Activated T-helper 17 cell treated with anti-CD3 and anti-CD28 coated beads, Interleukin-2, amount 50 U/mL, for 72 hours (primary cell): ENCODE results near the gene CDK9. TPM values are rescaled to one million over a fixed set of nuclear protein-coding genes. Genes with fewer than 3 reads are reported as not detected.
A peak's percentile ranks its signal among the peaks of the same experiment; 100 is the strongest.

Experiments used
- ATAC-seq: fragments of 150-1000 bp; cut with Tn5 transposase; replicated peaks from 2 replicates; pipeline ENCODE4 v1.10.0; 2021; ENCODE audit warnings: mild to moderate bottlenecking, moderate library complexity
- H3K27ac Mint-ChIP-seq: one replicate; pipeline ENCODE4 v1.8.0; 2022; ENCODE audit warnings: mixed read lengths
- H3K27me3 Mint-ChIP-seq: one replicate; pipeline ENCODE4 v1.8.0; 2022; ENCODE audit warnings: mixed read lengths
- H3K36me3 Mint-ChIP-seq: one replicate; pipeline ENCODE4 v1.8.0; 2022; ENCODE audit warnings: low read depth, mild to moderate bottlenecking, mixed read lengths
- H3K4me1 Mint-ChIP-seq: one replicate; pipeline ENCODE4 v1.8.0; 2022; ENCODE audit warnings: mixed read lengths
- H3K4me3 Mint-ChIP-seq: one replicate; pipeline ENCODE4 v1.8.0; 2022; ENCODE audit warnings: mild to moderate bottlenecking, mixed read lengths
- H3K9me3 Mint-ChIP-seq: one replicate; pipeline ENCODE4 v1.8.0; 2022; ENCODE audit warnings: mixed read lengths
- total RNA-seq, 2 donors: library from RNA; stranded (reverse); gene quantifications; one replicate each; pipeline ENCODE4 v1.2.3, GENCODE V29; 2022

Gene CDK9
- 10 to 100 TPM; 82.8 to 94.2 TPM for total RNA-seq

DNA sequence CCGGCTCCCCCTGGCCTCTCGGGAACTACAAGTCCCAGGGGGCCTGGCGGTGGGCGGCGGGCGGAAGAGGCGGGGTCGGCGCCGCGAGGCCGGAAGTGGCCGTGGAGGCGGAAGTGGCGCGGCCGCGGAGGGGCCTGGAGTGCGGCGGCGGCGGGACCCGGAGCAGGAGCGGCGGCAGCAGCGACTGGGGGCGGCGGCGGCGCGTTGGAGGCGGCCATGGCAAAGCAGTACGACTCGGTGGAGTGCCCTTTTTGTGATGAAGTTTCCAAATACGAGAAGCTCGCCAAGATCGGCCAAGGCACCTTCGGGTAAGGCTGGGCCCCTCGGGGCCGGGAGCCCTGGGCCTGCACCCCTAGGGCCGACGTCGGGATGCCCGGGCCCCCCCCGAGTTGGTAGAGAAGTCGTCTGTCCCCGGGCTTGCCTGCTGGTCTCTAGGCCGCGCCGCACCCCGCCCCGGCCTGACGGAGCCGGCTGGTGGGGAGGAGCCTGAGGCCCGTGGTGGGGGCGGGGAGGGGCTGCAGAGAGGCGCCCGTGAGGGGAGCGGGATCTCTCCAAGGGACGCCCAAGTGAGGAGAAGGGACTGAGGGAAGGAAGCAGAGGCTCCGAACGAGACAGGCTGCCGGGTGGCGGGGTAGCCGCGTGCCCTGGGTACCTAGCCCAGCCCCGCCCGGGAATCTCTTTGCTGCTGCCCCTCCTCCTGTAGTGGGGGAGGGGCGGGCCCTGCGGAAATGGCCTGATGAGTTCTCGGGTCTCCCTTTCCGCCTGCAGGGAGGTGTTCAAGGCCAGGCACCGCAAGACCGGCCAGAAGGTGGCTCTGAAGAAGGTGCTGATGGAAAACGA is at the start of gene CDK9:
CDK9 (plus strand) TSS at position 102 of the 840 bp plus-strand sequence; CDS start at position 217, 115 bp downstream.
- H3K27me3 Mint-ChIP-seq, result no peaks in the 10 kb centered on the region

GRCh38 chr9:127738666-127739065 is 47.2 kb upstream of the CDK9 start:
- peaks cover 48% of the 10 kb centered on the region for H3K36me3 Mint-ChIP-seq
- ATAC-seq, result no peak
- H3K27ac Mint-ChIP-seq, result no peak overlapping the region
- no peak overlapping the region for H3K4me3 Mint-ChIP-seq
- no peaks in the 10 kb centered on the region for H3K27me3 Mint-ChIP-seq
- no peaks in the 10 kb centered on the region for H3K9me3 Mint-ChIP-seq
- H3K4me1 Mint-ChIP-seq, result peaks cover 4% of the 10 kb centered on the region

More for the DNA sequence above, at the start of gene CDK9:
- Mint-ChIP-seq H3K36me3 (peaks cover 50% of the 10 kb centered on the region), H3K27ac (peak within 1 kb of the TSS; percentile 97), H3K4me1 (peaks cover 41% of the 10 kb centered on the region), H3K4me3 (peak within 1 kb of the TSS; percentile 93), H3K9me3 (no peaks in the 10 kb centered on the region)
- peak; percentile 78 for ATAC-seq

GRCh38 chr9:127739614-127740330 is 46.1 kb upstream of the CDK9 start:
- Mint-ChIP-seq H3K9me3 (no peaks in the 10 kb centered on the region), H3K27ac (no peak overlapping the region), H3K4me1 (no peaks in the 10 kb centered on the region), H3K4me3 (no peak overlapping the region), H3K27me3 (no peaks in the 10 kb centered on the region), H3K36me3 (peaks cover 58% of the 10 kb centered on the region)
- ATAC-seq, result no peak

DNA sequence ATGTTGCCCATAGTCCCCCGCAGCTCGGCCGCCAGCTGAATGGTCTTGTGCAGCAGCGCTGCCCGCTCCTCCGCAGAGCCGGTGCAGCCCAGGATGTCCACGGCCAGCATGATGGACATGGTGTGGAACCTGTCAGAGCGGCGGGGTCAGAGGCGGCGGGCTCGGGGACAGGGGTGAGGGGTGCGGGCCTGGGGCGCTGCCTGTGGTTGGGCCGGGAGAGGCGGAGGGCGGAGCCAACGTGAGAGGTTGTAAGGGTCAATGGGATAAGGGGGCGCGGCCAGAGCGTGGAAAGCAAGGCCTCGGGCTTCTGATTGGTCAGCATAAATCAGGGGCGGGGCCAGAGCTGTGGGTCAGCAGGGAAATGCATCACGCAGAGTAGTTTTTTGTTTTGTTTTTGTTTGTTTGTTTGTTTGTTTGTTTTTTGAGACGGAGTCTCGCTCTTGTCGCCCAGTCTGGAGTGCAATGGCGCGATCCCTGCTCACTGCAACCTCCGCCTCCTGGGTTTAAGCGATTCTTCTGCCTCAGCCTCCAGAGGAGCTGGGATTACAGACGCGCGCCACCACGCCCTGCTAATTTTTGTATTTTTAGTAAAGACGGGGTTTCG is 43.9 kb upstream of the CDK9 start:
- Mint-ChIP-seq H3K36me3 (peaks cover 80% of the 10 kb centered on the region), H3K4me1 (no peaks in the 10 kb centered on the region), H3K27ac (no peak overlapping the region), H3K27me3 (no peaks in the 10 kb centered on the region), H3K4me3 (no peak overlapping the region), H3K9me3 (no peaks in the 10 kb centered on the region)
- peak; percentile 21 for ATAC-seq

DNA sequence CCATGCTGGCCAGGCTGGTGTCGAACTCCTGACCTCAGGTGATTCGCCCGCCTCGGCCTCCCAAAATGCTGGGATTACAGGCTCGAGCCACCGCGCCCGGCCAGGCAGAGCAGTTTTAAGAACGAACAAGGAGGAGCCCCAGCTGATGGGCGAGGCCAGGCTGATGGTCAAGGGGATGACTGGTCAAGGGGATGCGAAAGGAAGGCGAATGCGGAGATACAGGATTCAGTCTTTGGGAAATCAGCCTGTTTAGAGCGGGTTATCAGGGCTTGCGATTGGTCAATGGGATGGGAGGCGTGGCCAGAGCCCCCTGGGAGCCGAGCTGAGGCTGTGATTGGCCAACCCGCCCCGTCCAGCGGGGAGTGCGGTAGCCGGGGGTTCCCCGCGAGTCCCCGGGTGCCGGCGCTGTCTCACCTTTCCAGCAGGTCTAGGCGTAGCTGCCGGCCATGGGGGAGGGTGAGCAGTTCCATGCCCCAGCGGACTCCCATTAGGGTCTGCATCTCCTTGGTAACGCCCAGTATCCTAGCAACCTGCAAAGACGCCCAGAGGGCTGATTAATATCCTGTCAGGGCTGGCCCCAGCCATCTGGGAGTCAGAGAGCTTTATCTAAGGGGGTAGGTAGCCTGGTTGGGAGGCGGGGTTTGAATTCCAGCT is 43.3 kb upstream of the CDK9 start:
- no peaks in the 10 kb centered on the region for H3K27me3 Mint-ChIP-seq
- H3K27ac Mint-ChIP-seq, result no peak overlapping the region
- ATAC-seq, result no peak
- peaks cover 86% of the 10 kb centered on the region for H3K36me3 Mint-ChIP-seq
- H3K9me3 Mint-ChIP-seq, result no peaks in the 10 kb centered on the region
- H3K4me3 Mint-ChIP-seq, result no peak overlapping the region
- no peaks in the 10 kb centered on the region for H3K4me1 Mint-ChIP-seq

DNA sequence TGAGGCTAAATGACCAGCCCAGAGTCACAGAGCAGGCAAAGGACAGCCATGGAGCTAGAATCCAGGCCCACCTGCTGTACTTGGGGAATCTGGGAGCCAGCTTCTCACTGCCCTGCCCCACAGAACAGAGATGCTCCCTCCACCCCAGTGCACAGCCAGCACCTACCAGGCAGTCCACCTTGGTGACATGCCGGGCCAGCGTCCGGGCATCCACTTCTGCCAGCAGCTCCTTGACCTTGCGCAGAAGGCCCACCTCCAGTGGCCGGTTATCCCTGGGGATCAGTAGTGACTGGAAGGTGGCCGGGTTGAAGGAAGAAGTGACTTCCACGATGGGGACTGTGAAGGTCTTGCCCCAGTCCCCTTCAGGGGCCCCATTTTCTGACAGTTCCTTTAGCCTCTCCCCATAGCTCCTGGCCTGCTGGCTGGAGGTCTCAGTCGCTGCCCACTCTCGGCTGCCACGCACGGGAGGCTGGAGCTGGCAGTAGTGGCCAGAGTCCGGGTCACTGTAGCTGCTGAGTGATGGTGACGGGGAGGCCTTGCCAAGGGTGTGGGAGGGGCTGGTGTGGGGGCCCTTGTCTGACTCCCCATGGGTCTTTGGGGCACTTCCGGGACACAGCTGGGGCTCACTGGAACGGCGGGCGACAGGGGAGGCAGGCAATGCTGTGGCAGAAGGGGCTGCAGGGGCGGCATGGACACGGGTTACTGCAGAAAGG is 41.3 kb upstream of the CDK9 start:
- Mint-ChIP-seq H3K27ac (no peak overlapping the region), H3K9me3 (no peaks in the 10 kb centered on the region), H3K4me3 (no peak overlapping the region), H3K27me3 (no peaks in the 10 kb centered on the region), H3K4me1 (no peaks in the 10 kb centered on the region), H3K36me3 (peaks cover 89% of the 10 kb centered on the region)
- no peak for ATAC-seq

DNA sequence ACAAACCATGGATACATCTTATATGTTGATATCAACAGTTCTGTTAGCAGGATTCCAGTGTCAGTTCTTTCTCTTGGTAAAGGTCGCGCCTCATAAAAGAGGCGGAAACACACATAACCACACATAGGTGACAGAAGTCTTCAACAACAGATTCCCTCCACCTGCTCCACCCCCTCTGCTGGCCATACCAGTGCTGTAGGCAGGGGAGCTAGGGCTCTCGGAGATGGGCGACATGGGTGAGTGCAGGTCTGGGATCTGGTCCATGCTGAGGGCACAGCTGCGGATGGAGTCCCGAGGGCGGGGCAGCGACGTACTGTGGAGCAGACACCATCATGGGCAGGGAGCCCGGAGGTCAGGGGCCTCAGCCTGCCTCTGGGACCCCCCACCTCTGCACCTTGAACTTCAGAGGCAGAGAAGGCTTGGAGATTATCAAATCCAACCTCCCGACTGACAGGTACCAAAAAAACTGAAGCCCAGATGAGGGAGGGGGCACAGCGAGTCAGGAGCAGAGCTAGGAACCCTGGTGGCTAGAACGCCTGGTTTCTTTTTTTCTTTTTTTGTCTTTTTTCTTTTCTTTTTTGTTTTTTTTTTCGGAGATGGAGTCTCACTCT is 38.8 kb upstream of the CDK9 start:
- no peak overlapping the region for H3K4me3 Mint-ChIP-seq
- no peaks in the 10 kb centered on the region for H3K9me3 Mint-ChIP-seq
- ATAC-seq, result no peak
- H3K36me3 Mint-ChIP-seq, result peaks cover 98% of the 10 kb centered on the region
- H3K4me1 Mint-ChIP-seq, result peaks cover 3% of the 10 kb centered on the region
- H3K27ac Mint-ChIP-seq, result peak overlapping the region; percentile 28
- H3K27me3 Mint-ChIP-seq, result no peaks in the 10 kb centered on the region

DNA sequence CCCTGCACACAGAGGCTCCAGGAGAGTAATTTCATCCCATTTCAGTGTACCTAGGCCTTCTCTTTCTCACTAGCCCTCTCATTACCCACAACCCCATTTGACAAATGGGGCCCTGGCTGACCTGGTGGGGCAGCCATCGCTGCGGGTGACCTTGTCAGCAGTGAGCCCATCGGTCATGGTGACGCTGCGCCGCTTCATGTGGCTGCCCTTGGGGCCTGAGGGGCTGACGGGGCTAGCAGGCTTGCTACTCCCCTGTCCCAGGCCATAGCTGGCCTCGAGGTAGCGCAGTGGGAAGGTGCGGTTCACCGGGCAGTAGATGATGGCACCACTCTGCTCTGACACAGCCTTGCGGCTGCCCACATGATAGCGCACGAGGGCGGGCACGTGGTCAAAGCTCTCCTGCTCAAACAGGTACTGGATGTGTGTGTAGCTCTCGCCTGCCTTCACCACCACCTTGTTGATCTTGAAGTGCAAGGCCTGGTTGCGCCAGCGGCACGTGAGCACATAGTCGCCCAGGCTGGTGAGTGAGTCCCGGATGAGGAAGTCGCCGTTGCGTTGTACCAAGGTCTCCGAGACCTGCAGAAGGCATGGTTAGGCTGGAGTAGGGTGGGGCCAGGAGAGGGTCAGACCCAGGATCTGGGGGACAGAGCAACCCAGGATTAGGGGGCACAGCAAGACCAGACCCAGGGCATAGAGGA is 36.6 kb upstream of the CDK9 start:
- H3K36me3 Mint-ChIP-seq, result peaks cover 87% of the 10 kb centered on the region
- no peak overlapping the region for H3K27ac Mint-ChIP-seq
- peaks cover 8% of the 10 kb centered on the region for H3K4me1 Mint-ChIP-seq
- H3K9me3 Mint-ChIP-seq, result no peaks in the 10 kb centered on the region
- no peak overlapping the region for H3K4me3 Mint-ChIP-seq
- no peak for ATAC-seq
- H3K27me3 Mint-ChIP-seq, result no peaks in the 10 kb centered on the region

DNA sequence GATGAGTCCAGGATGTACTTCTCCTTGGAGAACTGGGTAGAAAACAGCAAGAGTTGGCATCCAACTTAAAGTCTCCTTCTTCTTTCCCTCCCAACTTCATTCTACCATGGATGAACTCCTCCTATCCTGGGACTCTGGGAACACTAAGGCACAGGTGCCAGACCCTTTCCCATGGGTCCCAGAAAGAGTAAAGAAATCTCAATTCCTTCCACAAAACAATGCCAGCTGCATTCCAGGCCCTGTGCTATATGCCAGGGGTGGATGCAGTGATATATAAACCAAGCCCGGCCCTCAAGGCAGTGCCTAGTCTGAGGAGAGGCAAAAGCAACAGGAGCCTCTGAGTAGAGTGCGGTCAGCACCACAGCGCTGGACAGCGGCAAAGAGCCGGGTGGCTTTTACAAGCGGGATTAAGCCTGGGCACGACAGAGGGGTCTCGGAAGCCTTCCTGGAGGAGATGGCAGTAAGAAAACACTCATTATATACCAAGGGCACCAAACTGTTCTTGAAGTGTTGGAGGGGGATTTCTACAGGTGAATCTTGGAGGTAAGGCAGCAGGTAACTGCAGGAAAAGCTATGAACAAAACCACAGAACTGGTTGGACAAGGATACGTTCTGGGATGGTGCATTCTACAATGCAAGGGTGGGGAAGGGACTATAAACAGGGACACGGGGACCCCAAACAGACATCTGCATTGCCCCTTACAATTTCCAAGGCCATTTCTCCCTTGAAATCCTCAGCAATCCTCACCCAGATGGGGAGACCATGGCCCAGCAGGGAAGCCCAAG is 34.4 kb upstream of the CDK9 start:
- Mint-ChIP-seq H3K4me3 (no peak overlapping the region), H3K27ac (no peak overlapping the region), H3K27me3 (no peaks in the 10 kb centered on the region), H3K4me1 (peaks cover 8% of the 10 kb centered on the region), H3K9me3 (no peaks in the 10 kb centered on the region), H3K36me3 (peaks cover 66% of the 10 kb centered on the region)
- no peak for ATAC-seq

- no peaks in the 10 kb centered on the region for H3K9me3 Mint-ChIP-seq
- H3K4me3 Mint-ChIP-seq, result no peak overlapping the region
- no peak for ATAC-seq
Observed at GRCh38 chr9:127753148-127753547, 32.7 kb upstream of the CDK9 start.

GRCh38 chr9:127753622-127754021 is 32.2 kb upstream of the CDK9 start:
- peaks cover 61% of the 10 kb centered on the region for H3K36me3 Mint-ChIP-seq
- H3K4me1 Mint-ChIP-seq, result peaks cover 10% of the 10 kb centered on the region
- H3K9me3 Mint-ChIP-seq, result no peaks in the 10 kb centered on the region
- H3K4me3 Mint-ChIP-seq, result no peak overlapping the region
- ATAC-seq, result no peak
- no peak overlapping the region for H3K27ac Mint-ChIP-seq
- no peaks in the 10 kb centered on the region for H3K27me3 Mint-ChIP-seq

More at GRCh38 chr9:127753148-127753547, 32.7 kb upstream of the CDK9 start:
- Mint-ChIP-seq H3K27me3 (no peaks in the 10 kb centered on the region), H3K36me3 (peaks cover 61% of the 10 kb centered on the region), H3K4me1 (peaks cover 8% of the 10 kb centered on the region), H3K27ac (peak overlapping the region; percentile 65)

- H3K9me3 Mint-ChIP-seq, result no peaks in the 10 kb centered on the region
- H3K27ac Mint-ChIP-seq, result no peak overlapping the region
- H3K36me3 Mint-ChIP-seq, result peaks cover 60% of the 10 kb centered on the region
- H3K4me1 Mint-ChIP-seq, result peaks cover 13% of the 10 kb centered on the region
- no peak for ATAC-seq
- H3K4me3 Mint-ChIP-seq, result no peak overlapping the region
- no peaks in the 10 kb centered on the region for H3K27me3 Mint-ChIP-seq
Observed at GRCh38 chr9:127754099-127755060, 31.5 kb upstream of the CDK9 start.
